Smooth muscle cell of bladder (primary cell): Measurements from ENCODE around the gene DNTT. TPM values are rescaled to one million over a fixed set of nuclear protein-coding genes. Genes with fewer than 3 reads are reported as not detected.

Experiments used
- total RNA-seq: library from RNA; depleted of rRNA; stranded (reverse); fragments of >200 nt; gene quantifications from 2 replicates; pipeline ENCODE4 v1.2.3, GENCODE V29; 2014

DNTT gene
- total RNA-seq = not detected in 2 replicates

DNA sequence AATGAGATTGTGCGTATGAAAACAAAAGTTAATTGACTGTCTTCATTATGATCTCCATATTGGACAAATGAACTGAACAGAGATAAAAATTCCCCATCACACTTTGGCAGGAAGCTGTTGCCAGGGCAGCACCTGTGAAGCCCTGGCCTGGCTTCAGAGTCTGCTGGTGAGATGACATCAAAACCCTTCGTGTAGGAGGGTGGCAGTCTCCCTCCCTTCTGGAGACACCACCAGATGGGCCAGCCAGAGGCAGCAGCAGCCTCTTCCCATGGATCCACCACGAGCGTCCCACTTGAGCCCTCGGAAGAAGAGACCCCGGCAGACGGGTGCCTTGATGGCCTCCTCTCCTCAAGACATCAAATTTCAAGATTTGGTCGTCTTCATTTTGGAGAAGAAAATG lies at the start of gene DNTT:
Gene DNTT, plus strand, starts transcription at position 205 of the 400 bp plus-strand sequence. Its CDS starts 64 bp downstream, at position 269.

GRCh38 chr10:96271016-96271815 lies 33.0 kb upstream of the DNTT start, which contains the start of gene BLNK:
BLNK (minus strand) TSS chr10:96271569; CDS start chr10:96271398, 171 bp downstream.

DNA sequence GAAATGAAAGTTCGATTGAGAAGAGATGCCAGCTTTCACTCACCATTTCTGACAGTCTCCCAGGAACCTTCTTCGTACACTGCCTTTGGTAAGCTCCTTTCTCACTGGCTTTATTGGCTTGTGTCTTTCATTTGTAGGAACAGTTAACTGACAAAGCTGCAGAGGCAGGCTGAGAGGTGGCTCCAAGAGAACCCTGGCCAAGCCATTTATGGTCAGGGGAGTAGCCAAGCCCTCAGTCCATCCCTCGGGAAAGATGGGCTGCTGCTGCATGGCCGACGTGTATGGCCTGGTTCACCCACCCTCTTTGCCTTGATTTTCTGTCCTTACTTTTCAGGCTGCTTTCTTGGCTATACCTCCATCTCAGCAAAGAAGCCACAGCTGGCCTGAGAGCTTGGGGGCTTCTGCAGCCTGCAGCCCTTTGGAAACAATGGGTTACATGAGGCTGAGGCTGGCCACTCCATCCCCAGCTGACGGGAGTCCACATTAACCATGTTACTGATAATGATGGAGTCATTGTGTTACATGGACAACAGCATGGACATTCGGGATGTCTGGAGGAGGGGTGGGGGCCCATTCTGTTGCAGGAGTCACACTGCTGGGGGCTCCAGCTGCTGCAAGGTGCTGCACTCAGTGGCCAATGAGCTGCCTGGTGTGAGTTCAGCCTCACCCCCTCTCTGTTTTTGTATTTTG lies 54.8 kb downstream of the DNTT start, which contains the start of gene OPALIN:
Gene OPALIN, minus strand, starts transcription at position 152 of the 690 bp plus-strand sequence. Its CDS starts 106 bp downstream, at position 46.

Other genes starting within 250 kb of the DNTT start
- gene ZNF518A, start 174.1 kb upstream of the DNTT start, total RNA-seq = 10.2 and 13.2 TPM in 2 replicates
- 0.09 and 0.28 TPM in 2 replicates for gene BLNK, start 32.9 kb upstream of the DNTT start, total RNA-seq
- not detected in 2 replicates for gene OPALIN, start 54.6 kb downstream of the DNTT start, total RNA-seq
- under 0.01 and 0.09 TPM in 2 replicates for gene TLL2, start 209.5 kb downstream of the DNTT start, total RNA-seq